Measurements from ENCODE around the gene UGT1A5. TPM values are rescaled to one million over a fixed set of nuclear protein-coding genes. Genes with fewer than 3 reads are reported as not detected.

UGT1A5 gene
- total RNA-seq, 1 donor from 2014 or later, result not detected

- intact Hi-C loops (cut with DNase I), result no loop called here
- no peak for DNase-seq (ENCODE audit: low spot score)
These were observed 87.0 kb downstream of the UGT1A5 start for GRCh38 chr2:233799716-233800115.

GRCh38 chr2:233800208-233800607 is 87.5 kb downstream of the UGT1A5 start:
- no peak for DNase-seq (ENCODE audit: low spot score)
- intact Hi-C loops (cut with DNase I), result no loop called here

- intact Hi-C loops (cut with DNase I), result no loop called here
- DNase-seq (ENCODE audit: low spot score), result no peak
These were observed 88.8 kb downstream of the UGT1A5 start for GRCh38 chr2:233801357-233802131.

- no peak for DNase-seq (ENCODE audit: low spot score)
- intact Hi-C loops (cut with DNase I), result no loop called here
These were observed 89.6 kb downstream of the UGT1A5 start for GRCh38 chr2:233802132-233802815.

- intact Hi-C loops (cut with DNase I), result no loop called here
These were observed 90.7 kb downstream of the UGT1A5 start for GRCh38 chr2:233803292-233803911.

GRCh38 chr2:233803994-233804393 is 91.3 kb downstream of the UGT1A5 start:
- intact Hi-C loops (cut with DNase I), result no loop called here
- DNase-seq (ENCODE audit: low spot score), result no peak

More at GRCh38 chr2:233803292-233803911, 90.7 kb downstream of the UGT1A5 start:
- no peak for DNase-seq (ENCODE audit: low spot score)

GRCh38 chr2:233807215-233807865 is 94.6 kb downstream of the UGT1A5 start:
- intact Hi-C loops (cut with DNase I), result no loop called here
- no peak for DNase-seq (ENCODE audit: low spot score)

GRCh38 chr2:233807966-233808935 is 95.5 kb downstream of the UGT1A5 start:
- DNase-seq (ENCODE audit: low spot score), result no peak
- intact Hi-C loops (cut with DNase I), result no loop called here

GRCh38 chr2:233810385-233810784 is 97.7 kb downstream of the UGT1A5 start:
- intact Hi-C loops (cut with DNase I), result no loop called here
- no peak for DNase-seq (ENCODE audit: low spot score)

- DNase-seq (ENCODE audit: low spot score), result peak; percentile 53
- intact Hi-C loops (cut with DNase I), result no loop called here
These were observed 98.4 kb downstream of the UGT1A5 start for GRCh38 chr2:233811087-233811486.

GRCh38 chr2:233811732-233812131 is 99.0 kb downstream of the UGT1A5 start:
- intact Hi-C loops (cut with DNase I), result no loop called here
- DNase-seq (ENCODE audit: low spot score), result peak; percentile 38

GRCh38 chr2:233813236-233814055 is 100.7 kb downstream of the UGT1A5 start:
- DNase-seq (ENCODE audit: low spot score), result peak; percentile 68
- intact Hi-C loops (cut with DNase I), result no loop called here

GRCh38 chr2:233814056-233814835 is 101.5 kb downstream of the UGT1A5 start:
- intact Hi-C loops (cut with DNase I), result no loop called here
- DNase-seq (ENCODE audit: low spot score), result peak; percentile 41

GRCh38 chr2:233815861-233816260 is 103.2 kb downstream of the UGT1A5 start:
- intact Hi-C loops (cut with DNase I), result no loop called here
- no peak for DNase-seq (ENCODE audit: low spot score)

- intact Hi-C loops (cut with DNase I), result no loop called here
- no peak for DNase-seq (ENCODE audit: low spot score)
These were observed 103.6 kb downstream of the UGT1A5 start for GRCh38 chr2:233816334-233816733.

- peak; percentile 63 for DNase-seq (ENCODE audit: low spot score)
- intact Hi-C loops (cut with DNase I), result no loop called here
These were observed 104.1 kb downstream of the UGT1A5 start for GRCh38 chr2:233816771-233817170.

GRCh38 chr2:233817361-233817911 is 104.7 kb downstream of the UGT1A5 start:
- peak; percentile 53 for DNase-seq (ENCODE audit: low spot score)
- intact Hi-C loops (cut with DNase I), result no loop called here

Data from cardiac septum (tissue), 1 donor.